Measurements from ENCODE around the gene RASSF4.
A peak's percentile ranks its signal among the peaks of the same experiment; 100 is the strongest.

Gene RASSF4

DNA sequence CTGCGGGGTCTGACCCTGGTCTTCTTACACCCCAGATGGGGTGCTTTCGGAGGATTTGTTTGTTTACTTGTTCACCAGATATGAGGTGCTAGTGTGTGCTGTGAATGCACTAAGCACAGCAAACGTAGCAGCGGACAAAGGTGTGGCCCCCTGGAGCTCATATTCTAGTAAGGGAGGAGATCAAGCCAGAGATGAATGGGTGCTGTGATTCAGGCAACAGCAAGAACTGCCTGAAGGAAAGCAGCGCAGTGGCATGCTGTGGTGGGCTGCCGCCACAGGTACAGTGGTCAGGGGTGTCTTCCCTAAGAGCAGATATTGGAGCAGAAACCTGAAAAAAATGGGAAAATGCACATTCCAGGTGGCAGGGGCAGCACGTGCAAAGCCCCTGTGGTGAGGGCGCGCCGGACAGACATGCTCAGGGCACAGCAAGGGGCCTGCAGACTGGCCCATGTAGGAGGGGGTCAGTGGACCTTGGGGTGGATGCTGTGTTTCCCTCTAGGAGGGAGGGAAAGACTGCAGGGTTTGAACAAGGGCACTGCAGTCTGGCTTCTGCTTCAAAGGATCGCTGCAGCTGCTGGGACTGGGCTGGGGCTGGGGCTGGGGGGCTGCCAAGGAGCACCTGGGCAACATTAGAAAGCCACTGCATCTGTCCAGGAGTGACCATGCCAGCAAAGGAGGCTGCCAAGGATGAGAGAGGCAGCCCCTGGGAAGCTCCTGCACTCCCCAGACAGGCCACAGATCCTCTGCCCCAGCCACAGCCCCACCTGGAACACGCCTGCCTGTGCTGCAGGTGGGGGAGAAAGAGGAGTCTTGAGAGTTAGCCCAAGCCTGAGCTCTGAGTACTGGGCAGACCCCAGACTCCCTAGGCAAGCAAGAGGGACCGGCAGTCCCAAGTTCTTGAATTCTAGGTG, 19.9 kb downstream of the RASSF4 start:
- peak overlapping the region; percentile 77 for H3K4me2 ChIP-seq (ENCODE audit: low read length)
- H3K9me3 ChIP-seq (ENCODE audit: insufficient read depth, low read length): no peaks in the 10 kb centered on the region
- H3K4me3 ChIP-seq (ENCODE audit: low read length): peak overlapping the region; percentile 52
- H3K27me3 ChIP-seq (ENCODE audit: low read depth, low read length): no peaks in the 10 kb centered on the region
- H2AFZ ChIP-seq (ENCODE audit: low read depth, low read length): peak overlapping the region; percentile 35
- peak overlapping the region; percentile 77 for H3K27ac ChIP-seq (ENCODE audit: low read length)
- H4K20me1 ChIP-seq (ENCODE audit: insufficient read depth, low read length): no peaks in the 10 kb centered on the region
- H3K79me2 ChIP-seq (ENCODE audit: low read length): no peaks in the 10 kb centered on the region
- H3K9ac ChIP-seq (ENCODE audit: low read length): peak overlapping the region; percentile 62
- no peaks in the 10 kb centered on the region for H3K36me3 ChIP-seq (replicated peaks; ENCODE audit: low read depth, low read length)
- TF ChIP-seq EZH2phosphoT487 (IDR thresholded peaks at IDR 0.05; ENCODE audit: low read depth): no peak
- TF ChIP-seq CTCF (IDR thresholded peaks at IDR 0.05; ENCODE audit: low read depth, low read length): no peak
- H3K4me1 ChIP-seq (ENCODE audit: low read length): peaks cover 49% of the 10 kb centered on the region

GRCh38 chr10:44980309-44981171, 20.9 kb downstream of the RASSF4 start:
- peaks cover 44% of the 10 kb centered on the region for H3K4me1 ChIP-seq (ENCODE audit: low read length)
- H3K4me2 ChIP-seq (ENCODE audit: low read length): peak overlapping the region; percentile 77
- no peak for TF ChIP-seq CTCF (IDR thresholded peaks at IDR 0.05; ENCODE audit: low read depth, low read length)
- TF ChIP-seq EZH2phosphoT487 (IDR thresholded peaks at IDR 0.05; ENCODE audit: low read depth): no peak
- peak overlapping the region; percentile 62 for H3K9ac ChIP-seq (ENCODE audit: low read length)
- no peaks in the 10 kb centered on the region for H3K36me3 ChIP-seq (replicated peaks; ENCODE audit: low read depth, low read length)
- H3K9me3 ChIP-seq (ENCODE audit: insufficient read depth, low read length): no peaks in the 10 kb centered on the region
- no peaks in the 10 kb centered on the region for H3K79me2 ChIP-seq (ENCODE audit: low read length)
- peak overlapping the region; percentile 52 for H3K4me3 ChIP-seq (ENCODE audit: low read length)
- no peaks in the 10 kb centered on the region for H4K20me1 ChIP-seq (ENCODE audit: insufficient read depth, low read length)
- H3K27ac ChIP-seq (ENCODE audit: low read length): peak overlapping the region; percentile 77
- peak overlapping the region; percentile 35 for H2AFZ ChIP-seq (ENCODE audit: low read depth, low read length)
- H3K27me3 ChIP-seq (ENCODE audit: low read depth, low read length): no peaks in the 10 kb centered on the region

DNA sequence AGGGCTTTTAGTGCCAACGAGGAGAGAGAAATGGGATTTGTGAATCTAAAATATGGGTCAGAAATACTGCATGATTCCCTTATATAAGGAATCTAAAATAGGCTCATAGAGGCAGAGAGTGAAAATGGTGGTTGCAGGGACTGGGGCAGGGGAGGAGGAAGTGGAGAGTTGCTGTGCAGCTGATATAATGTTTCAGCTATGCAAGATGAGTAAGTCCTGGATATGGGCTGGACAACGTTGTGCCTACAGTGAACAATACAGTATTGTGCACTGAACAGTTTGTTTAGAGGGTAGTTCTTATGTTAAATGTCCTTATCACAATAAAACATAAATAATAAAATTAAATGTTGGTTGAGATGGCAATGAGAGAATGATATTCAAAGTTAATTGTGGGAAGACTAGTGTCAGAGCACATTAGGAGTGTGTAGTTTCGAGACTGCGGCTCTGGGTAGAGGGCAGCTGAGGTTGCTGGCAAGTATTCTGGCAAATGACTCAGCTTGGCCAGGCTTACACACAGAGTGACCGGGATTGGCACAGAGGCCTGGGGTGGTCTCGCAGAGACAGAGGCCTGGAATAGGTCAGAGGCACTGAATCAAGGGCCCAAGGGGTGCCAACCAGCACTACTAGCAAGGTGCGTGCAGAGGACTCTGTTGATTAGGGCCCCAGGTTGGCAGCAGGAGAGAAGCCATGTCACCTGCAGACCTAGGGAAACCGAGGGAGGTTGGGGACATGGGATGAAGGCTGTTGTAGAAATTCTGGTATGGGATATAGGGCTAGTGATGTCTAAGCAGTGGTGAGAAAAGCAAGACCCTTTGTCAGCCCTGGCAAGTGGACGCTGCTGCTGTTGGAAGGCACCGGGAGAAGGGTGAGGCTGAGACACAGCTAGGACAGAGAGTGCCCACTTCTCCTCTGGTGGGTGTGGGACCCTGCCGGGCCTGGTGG, 21.8 kb downstream of the RASSF4 start:
- Histone ChIP-seq H4K20me1 (ENCODE audit: insufficient read depth, low read length) (no peaks in the 10 kb centered on the region), H2AFZ (ENCODE audit: low read depth, low read length) (no peak overlapping the region; the same call in 1 of the 2 replicates), H3K9ac (ENCODE audit: low read length) (peak overlapping the region; percentile 62), H3K4me2 (ENCODE audit: low read length) (peak overlapping the region; percentile 77), H3K9me3 (ENCODE audit: insufficient read depth, low read length) (no peaks in the 10 kb centered on the region), H3K4me3 (ENCODE audit: low read length) (peak overlapping the region; percentile 52), H3K4me1 (ENCODE audit: low read length) (peaks cover 39% of the 10 kb centered on the region), H3K27ac (ENCODE audit: low read length) (peak overlapping the region; percentile 77), H3K79me2 (ENCODE audit: low read length) (no peaks in the 10 kb centered on the region), H3K36me3 (replicated peaks; ENCODE audit: low read depth, low read length) (no peaks in the 10 kb centered on the region), H3K27me3 (ENCODE audit: low read depth, low read length) (no peaks in the 10 kb centered on the region)
- TF ChIP-seq CTCF (IDR thresholded peaks at IDR 0.05; ENCODE audit: low read depth, low read length) (no peak), EZH2phosphoT487 (IDR thresholded peaks at IDR 0.05; ENCODE audit: low read depth) (no peak)

All from OCI-LY3 (cell line).